Fibroblast of peridontal ligament (primary cell): Measurements from ENCODE around the gene STC2.

Experiments
- DNase-seq: peaks from one replicate; pipeline ENCODE4 v3.0.0-alpha.2; 2010; ENCODE audit errors: extremely low read depth

The STC2 gene

GRCh38 chr5:173268750-173269432 is 59.3 kb downstream of the STC2 start:
- no peak for DNase-seq

GRCh38 chr5:173265433-173265832 is 62.8 kb downstream of the STC2 start:
- DNase-seq: no peak
